NCI-H69 (cell line): Measurements from ENCODE around the gene PRPH2.
"Not testable (repeated sequence)": the region's sequence is repeated elsewhere in the genome, so short reads cannot be mapped to it uniquely, and the experiment has no call there.

ENCODE experiments used
- DNase-seq: peaks from one replicate; lab custom pipeline; 2025; lab: John Stamatoyannopoulos, UW

PRPH2 gene

DNA sequence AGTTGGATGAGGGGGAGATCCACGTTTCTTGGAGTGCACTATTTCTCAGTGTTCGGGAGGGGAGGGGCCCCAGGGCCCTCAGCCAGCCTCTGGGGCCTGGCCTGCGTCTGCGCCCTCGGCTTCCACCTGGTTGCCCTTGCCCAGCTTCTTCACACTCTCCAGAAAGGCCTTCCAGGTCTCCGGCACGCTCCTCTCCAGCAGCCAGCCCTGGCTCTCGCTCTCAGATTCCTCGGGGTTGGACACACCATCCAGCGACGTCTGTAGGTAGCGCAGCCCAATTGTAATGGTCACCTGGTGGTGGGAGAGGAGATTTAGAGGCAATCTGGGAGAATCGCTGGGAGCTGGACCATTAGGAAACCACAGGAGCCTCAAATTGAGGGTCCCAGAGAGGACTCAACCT, 24.2 kb downstream of the PRPH2 start:
- no peak for DNase-seq

GRCh38 chr6:42697268-42697655, 25.1 kb downstream of the PRPH2 start:
- no peak for DNase-seq

GRCh38 chr6:42696526-42697267, 25.7 kb downstream of the PRPH2 start:
- DNase-seq, result no peak

- DNase-seq, result no peak
Observed at GRCh38 chr6:42694586-42694985, 27.8 kb downstream of the PRPH2 start.

DNA sequence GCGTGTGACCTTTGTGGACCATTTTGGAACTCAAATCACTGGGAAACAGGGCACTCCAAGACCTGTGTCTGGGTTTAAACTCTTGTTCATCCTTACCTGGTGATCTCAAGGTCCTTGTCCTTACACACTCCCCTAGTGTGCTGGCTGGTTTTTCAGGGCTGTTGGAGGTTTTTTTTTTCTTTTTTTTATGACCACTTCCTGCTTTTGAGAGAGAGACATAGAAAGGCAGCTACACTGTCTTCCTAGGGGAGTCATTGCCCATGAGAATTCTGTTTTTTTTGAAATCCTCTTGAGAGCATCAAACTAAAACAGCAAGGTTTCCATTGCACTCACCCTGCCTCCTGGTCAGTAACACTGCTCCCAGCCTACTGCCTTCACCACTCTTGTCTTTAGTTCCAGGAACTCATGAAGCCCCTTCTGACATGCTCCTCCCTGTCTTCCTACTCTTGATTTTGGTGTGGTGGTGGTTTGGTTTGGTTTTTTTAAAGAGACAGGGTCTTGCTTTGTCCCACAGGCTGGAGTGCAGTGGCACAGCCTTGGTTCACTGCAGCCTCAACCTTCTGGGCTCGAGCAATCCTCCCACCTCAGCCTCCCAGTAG, 28.6 kb downstream of the PRPH2 start:
- DNase-seq, result no peak

- DNase-seq, result peak; percentile 26
Observed at GRCh38 chr6:42692137-42692911, 30.1 kb downstream of the PRPH2 start.

DNA sequence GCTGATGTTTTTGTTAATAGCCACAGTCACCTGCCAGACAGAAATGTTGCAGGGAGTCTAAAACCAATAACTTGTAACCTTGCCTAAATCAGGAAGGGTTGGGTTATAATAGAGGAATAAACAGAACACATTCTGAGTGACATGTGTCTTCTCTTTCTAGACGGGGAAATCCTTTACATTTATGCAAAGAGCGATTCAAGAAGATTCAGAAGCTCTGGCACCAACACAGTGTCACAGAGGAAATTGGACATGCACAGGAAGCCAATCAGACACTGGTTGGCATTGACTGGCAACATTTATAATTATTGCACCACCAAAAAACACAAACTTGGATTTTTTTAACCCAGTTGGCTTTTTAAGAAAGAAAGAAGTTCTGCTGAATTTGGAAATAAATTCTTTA, 31.5 kb downstream of the PRPH2 start:
- no peak for DNase-seq

DNA sequence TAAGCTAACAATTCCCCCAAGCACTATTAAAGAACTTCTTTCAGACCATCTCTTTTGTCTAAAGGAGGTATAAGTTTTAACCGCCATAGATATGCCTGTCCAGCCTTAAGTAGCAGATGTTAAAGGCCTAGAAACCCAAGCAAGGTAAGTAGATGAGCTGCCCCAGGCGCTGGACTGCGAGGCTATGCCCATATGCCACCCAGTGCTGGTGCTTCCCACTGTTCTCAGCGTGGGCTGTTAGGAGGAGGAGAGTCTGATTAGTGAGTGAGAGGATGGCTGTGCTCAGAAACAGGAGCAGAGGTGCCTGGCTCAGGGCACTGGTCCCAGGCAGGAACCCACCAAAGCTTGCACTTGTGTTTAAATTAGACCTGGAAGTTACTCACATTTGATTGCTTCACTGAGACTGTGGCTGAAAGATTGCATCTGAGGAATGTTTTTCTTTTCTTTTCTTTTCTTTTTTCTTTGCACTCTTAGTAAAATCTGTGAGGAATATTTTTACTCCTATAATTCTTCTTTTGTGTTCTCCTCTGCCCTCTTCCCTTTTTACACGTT, 32.2 kb downstream of the PRPH2 start:
- DNase-seq, result no peak

GRCh38 chr6:42689371-42689770, 33.0 kb downstream of the PRPH2 start:
- no peak for DNase-seq

DNA sequence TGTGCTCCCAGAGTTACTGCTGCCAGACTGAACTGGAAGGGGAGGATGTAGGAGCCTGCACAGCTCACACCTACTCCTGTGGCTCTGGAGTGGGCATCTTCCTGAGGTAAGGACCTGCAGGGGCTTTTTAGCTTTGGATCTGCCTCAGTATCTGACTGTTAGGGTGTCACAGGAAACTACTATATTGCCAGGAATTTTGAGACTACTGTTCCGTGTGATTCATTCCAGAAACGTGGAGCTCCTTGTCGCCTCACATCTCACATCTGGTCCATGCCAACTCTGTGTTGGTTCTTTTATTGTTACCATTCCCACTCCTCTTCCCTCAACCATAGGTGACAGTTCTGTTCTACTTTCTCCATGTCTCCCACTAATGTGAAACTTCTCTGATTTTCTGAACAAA, 34.1 kb downstream of the PRPH2 start:
- no peak for DNase-seq

- no peak for DNase-seq
Observed at GRCh38 chr6:42679358-42679757, 43.0 kb downstream of the PRPH2 start.

GRCh38 chr6:42674780-42675179, 47.6 kb downstream of the PRPH2 start:
- DNase-seq, result no peak

- not testable (repeated sequence) for DNase-seq
Observed at GRCh38 chr6:42674368-42674767, 48.0 kb downstream of the PRPH2 start.

- no peak for DNase-seq
Observed at GRCh38 chr6:42664718-42665117, 57.7 kb downstream of the PRPH2 start.

- peak; percentile 80 for DNase-seq
Observed at GRCh38 chr6:42661540-42662153, 60.8 kb downstream of the PRPH2 start.

DNA sequence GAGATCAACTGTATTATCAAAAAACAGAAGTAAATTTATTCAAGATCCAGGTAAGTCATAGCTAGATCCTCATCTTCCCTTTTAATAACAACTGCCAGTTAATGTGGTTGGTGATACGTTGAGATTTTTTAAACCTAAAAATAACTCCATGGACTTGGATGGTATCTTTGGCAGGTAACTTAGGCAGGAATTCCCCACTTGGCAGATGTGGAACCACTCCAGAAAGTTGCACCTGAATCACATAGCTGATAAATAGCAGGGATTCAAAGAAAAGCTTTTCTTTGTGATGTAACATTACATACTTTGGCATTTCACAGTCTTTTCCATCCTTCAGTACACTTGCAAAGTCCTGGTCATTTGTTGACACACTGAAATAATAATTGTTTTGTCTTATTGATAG, 62.6 kb downstream of the PRPH2 start:
- no peak for DNase-seq

GRCh38 chr6:42653851-42654250, 68.5 kb downstream of the PRPH2 start:
- DNase-seq, result no peak

GRCh38 chr6:42652024-42652746, 70.2 kb downstream of the PRPH2 start:
- DNase-seq, result no peak
